Panc1 (cell line): ENCODE data around the gene GID8. TPM values are rescaled to one million over a fixed set of nuclear protein-coding genes. Genes with fewer than 3 reads are reported as not detected.

Source experiments
- ATAC-seq: fragments of 200-7000 bp; cut with Tn5 transposase; 2 replicates; pipeline ENCODE4 v1.9.1; 2020; ENCODE audit warnings: mild to moderate bottlenecking, moderate library complexity
- BruUV-seq: library from RNA; stranded (reverse); fragments of 400-500 nt; replicated peaks from 2 replicates; lab custom pipeline; 2021; lab: Mats Ljungman, UMichigan
- CTCF ChIA-PET: fragments of 300-600 bp; sonication (Branson Sonifier 250); formaldehyde crosslinking; loops from one replicate; lab custom pipeline; 2022; ENCODE audit warnings: antibody characterized with exemption; lab: Charles Lee
- POLR2A ChIA-PET: fragments of 300-600 bp; sonication (Branson Sonifier 250); formaldehyde crosslinking; loops from one replicate; lab custom pipeline; 2022; ENCODE audit warnings: antibody characterized with exemption; lab: Charles Lee
- DNase-seq: peaks from one replicate; pipeline ENCODE4 v3.0.0-alpha.2; 2010; ENCODE audit warnings: low read depth, low spot score
- H3K27ac ChIP-seq: 2 replicates; pipeline ENCODE4 v1.5.1; 2011; ENCODE audit warnings: mild to moderate bottlenecking, low read length, inconsistent platforms
- H3K27me3 ChIP-seq: fragments of 200-500 bp; sonication (Bioruptor generic); 2 replicates; pipeline ENCODE4 v1.6.0; 2014; ENCODE audit warnings: low read length, inconsistent platforms; ENCODE audit not compliant: control insufficient read depth, insufficient read depth
- H3K36me3 ChIP-seq: fragments of 200-500 bp; sonication (Bioruptor generic); 2 replicates; pipeline ENCODE4 v1.5.1; 2014; ENCODE audit warnings: inconsistent platforms, mild to moderate bottlenecking, low read length, moderate library complexity; ENCODE audit not compliant: control insufficient read depth, insufficient read depth
- H3K4me1 ChIP-seq: 2 replicates; pipeline ENCODE4 v1.5.1; 2011; ENCODE audit warnings: inconsistent platforms, mild to moderate bottlenecking, low read length, moderate library complexity; ENCODE audit not compliant: control insufficient read depth, insufficient read depth
- H3K4me3 ChIP-seq, 2 experiments: 2 replicates each; pipeline ENCODE4 v1.5.1; 2011 to 2012; ENCODE audit warnings: low read depth in 2 of 2, low read length in 2 of 2, mild to moderate bottlenecking in 2 of 2, inconsistent platforms in 1 of 2, moderate library complexity in 1 of 2
- H3K9me3 ChIP-seq: fragments of 200-500 bp; sonication (Bioruptor generic); 2 replicates; pipeline ENCODE4 v1.5.1; 2014; ENCODE audit warnings: low read depth, mild to moderate bottlenecking, inconsistent platforms, low read length, moderate library complexity; ENCODE audit not compliant: control insufficient read depth, insufficient read depth
- CTCF ChIP-seq: fragments of 450-650 bp; IDR thresholded peaks from 2 replicates; pipeline ENCODE4 v1.5.1; 2017; ENCODE audit warnings: mild to moderate bottlenecking
- POLR2AphosphoS5 ChIP-seq: IDR thresholded peaks from 2 replicates; pipeline ENCODE4 v1.6.1; 2012; ENCODE audit warnings: mild to moderate bottlenecking, low read depth, low read length, moderate library complexity
- REST ChIP-seq, 2 experiments: IDR thresholded peaks; 2 replicates each; pipeline ENCODE4 v1.6.1; 2011 to 2012; ENCODE audit warnings: low read depth in 2 of 2, control low read depth in 1 of 2, low read length in 1 of 2, mild to moderate bottlenecking in 1 of 2, moderate library complexity in 1 of 2; ENCODE audit not compliant: insufficient read depth in 1 of 2
- SIN3A ChIP-seq: IDR thresholded peaks from 2 replicates; pipeline ENCODE4 v1.6.1; 2012; ENCODE audit warnings: low read depth, mild to moderate bottlenecking, low read length, moderate library complexity, borderline replicate concordance; ENCODE audit not compliant: insufficient read depth
- TCF7L2 ChIP-seq: IDR thresholded peaks from 2 replicates; pipeline ENCODE4 v1.6.1; 2011; ENCODE audit warnings: mild to moderate bottlenecking, low read depth, low read length, inconsistent platforms
- in situ Hi-C: cut with HindIII; loops from 2 replicates; pipeline ENCODE4 v1.10.0; 2016; ENCODE audit warnings: low sequenced_read_pairs, low pct_unique_long_range_greater_than_20kb
- intact Hi-C: fragments of 100-400 bp; cut with micrococcal nuclease; formaldehyde crosslinking; loops from one replicate; pipeline ENCODE4 v1.10.0; 2022; ENCODE audit not compliant: unreplicated experiment
- total RNA-seq: library from RNA; stranded (reverse); gene quantifications from one replicate; pipeline ENCODE4 v1.2.1, GENCODE V29; 2021; ENCODE audit not compliant: unreplicated experiment

Gene GID8
- total RNA-seq, 1 experiment from 2014 or later: 37.3 TPM

- CTCF ChIA-PET: no interaction called here
Measured at GRCh38 chr20:62908971-62909791, 28.8 kb upstream of the GID8 start.

GRCh38 chr20:62910217-62910766, 27.7 kb upstream of the GID8 start:
- no peak for TF ChIP-seq POLR2AphosphoS5
- TF ChIP-seq REST (IDR thresholded peaks at IDR 0.05; ENCODE audit: insufficient read depth in 1 of 2, low read depth in 2 of 2, low read length in 1 of 2): no peak
- no peak for TF ChIP-seq TCF7L2
- intact Hi-C loops (no loop called here), in situ Hi-C loops (no loop called here)
- Histone ChIP-seq H3K27me3 (no peaks in the 10 kb centered on the region), H3K9me3 (no peaks in the 10 kb centered on the region), H3K36me3 (peaks cover 24% of the 10 kb centered on the region), H3K4me1 (peaks cover 23% of the 10 kb centered on the region), H3K4me3 (no peak overlapping the region), H3K27ac (no peak overlapping the region; the same call in 1 of the 2 replicates)
- CTCF ChIA-PET: no interaction called here
- ATAC-seq (no peak), DNase-seq (no peak)
- POLR2A ChIA-PET: no interaction called here
- no TSS peak for BruUV-seq

More at GRCh38 chr20:62908971-62909791, 28.8 kb upstream of the GID8 start:
- intact Hi-C loops: no loop called here
- ATAC-seq: no peak
- in situ Hi-C loops: no loop called here
- Histone ChIP-seq H3K27ac (no peak overlapping the region), H3K36me3 (peaks cover 31% of the 10 kb centered on the region), H3K4me1 (peaks cover 12% of the 10 kb centered on the region), H3K4me3 (no peak overlapping the region), H3K9me3 (no peaks in the 10 kb centered on the region), H3K27me3 (no peaks in the 10 kb centered on the region)
- TF ChIP-seq REST (IDR thresholded peaks at IDR 0.05; ENCODE audit: insufficient read depth in 1 of 2, low read depth in 2 of 2, low read length in 1 of 2) (no peak), POLR2AphosphoS5 (no peak), SIN3A (no peak), CTCF (no peak)
- POLR2A ChIA-PET: no interaction called here
- no peak for DNase-seq
- BruUV-seq: no TSS peak
